HUES64 (cell line): ENCODE measurements around the gene TF.
"Not testable (repeated sequence)": the region's sequence is repeated elsewhere in the genome, so short reads cannot be mapped to it uniquely, and the experiment has no call there.

Experiments
- H3K27ac ChIP-seq: 2 replicates; pipeline ENCODE4 v1.7.0; 2013; ENCODE audit warnings: low read depth, low read length, inconsistent platforms
- H3K27me3 ChIP-seq: 2 replicates; pipeline ENCODE4 v1.6.1; 2013; ENCODE audit warnings: mild to moderate bottlenecking, low read length; ENCODE audit not compliant: insufficient read depth
- H3K36me3 ChIP-seq: 2 replicates; pipeline ENCODE4 v1.6.1; 2013; ENCODE audit warnings: mild to moderate bottlenecking, low read length; ENCODE audit not compliant: insufficient read depth
- H3K4me1 ChIP-seq: 2 replicates; pipeline ENCODE4 v1.6.1; 2013; ENCODE audit warnings: mild to moderate bottlenecking, low read length, moderate library complexity; ENCODE audit not compliant: insufficient read depth
- H3K4me3 ChIP-seq: 2 replicates; pipeline ENCODE4 v1.5.1; 2013; ENCODE audit warnings: mild to moderate bottlenecking, low read length, moderate library complexity
- H3K9ac ChIP-seq: 2 replicates; pipeline ENCODE4 v1.6.1; 2013; ENCODE audit warnings: mild to moderate bottlenecking, low read depth, low read length
- H3K9me3 ChIP-seq: 2 replicates; pipeline ENCODE4 v1.6.1; 2013; ENCODE audit warnings: low read depth, low read length; ENCODE audit not compliant: insufficient read depth
- WGBS: fragments of 150-250, 120-280 bp; methylation state at CpG from one replicate; pipeline ENCODE4 v1.1.7; 2013; ENCODE audit warnings: missing lambda C conversion rate; 5-methylcytosine and 5-hydroxymethylcytosine counted together

TF gene

DNA sequence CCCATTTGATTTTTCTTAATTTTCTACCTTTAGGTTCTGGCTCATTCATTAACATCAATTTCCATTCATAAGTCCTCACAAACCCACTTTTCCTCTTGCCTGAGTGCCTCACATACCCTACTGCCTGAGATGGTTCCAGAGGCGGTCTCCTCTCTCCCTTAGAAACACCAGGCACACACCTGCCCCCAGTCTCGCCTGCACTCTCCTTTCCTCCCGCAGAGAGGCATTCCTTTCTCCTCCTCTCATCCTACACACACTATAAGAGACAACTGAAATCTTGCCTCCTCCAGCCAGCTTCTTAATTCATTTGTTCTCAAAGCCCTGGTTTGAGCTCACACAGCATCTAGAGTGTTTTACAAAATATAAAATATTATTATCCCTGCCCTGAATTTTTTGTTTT, 27.5 kb downstream of the TF start:
- Histone ChIP-seq H3K4me1 (0 out of 2 replicates have a peak, but pooled peaks cover 4% of the 10 kb centered on the region), H3K4me3 (no peak overlapping the region), H3K36me3 (no peaks in the 10 kb centered on the region), H3K9ac (no peak overlapping the region), H3K27me3 (no peaks in the 10 kb centered on the region), H3K9me3 (no peaks in the 10 kb centered on the region), H3K27ac (no peak overlapping the region)
- WGBS = 76% methylated on average over 3 of the region's 3 CpGs

DNA sequence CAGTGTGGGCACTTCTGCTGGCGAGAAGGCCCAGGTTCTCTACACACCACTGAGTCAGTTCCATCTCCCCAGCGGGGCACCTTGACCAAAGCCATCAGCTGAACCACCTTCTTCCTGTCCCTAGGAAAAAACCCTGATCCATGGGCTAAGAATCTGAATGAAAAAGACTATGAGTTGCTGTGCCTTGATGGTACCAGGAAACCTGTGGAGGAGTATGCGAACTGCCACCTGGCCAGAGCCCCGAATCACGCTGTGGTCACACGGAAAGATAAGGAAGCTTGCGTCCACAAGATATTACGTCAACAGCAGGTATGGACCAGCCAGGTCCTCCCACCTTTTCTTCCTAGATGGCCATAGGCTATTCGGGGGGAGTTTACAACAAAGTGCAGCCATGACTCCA, 29.1 kb downstream of the TF start:
- WGBS = 95% methylated on average over 9 of the region's 9 CpGs
- H3K4me3 ChIP-seq = no peak overlapping the region
- H3K27ac ChIP-seq = no peak overlapping the region
- no peak overlapping the region for H3K9ac ChIP-seq
- H3K36me3 ChIP-seq = no peaks in the 10 kb centered on the region
- 0 out of 2 replicates have a peak, but pooled peaks cover 4% of the 10 kb centered on the region for H3K4me1 ChIP-seq
- no peaks in the 10 kb centered on the region for H3K27me3 ChIP-seq
- no peaks in the 10 kb centered on the region for H3K9me3 ChIP-seq

DNA sequence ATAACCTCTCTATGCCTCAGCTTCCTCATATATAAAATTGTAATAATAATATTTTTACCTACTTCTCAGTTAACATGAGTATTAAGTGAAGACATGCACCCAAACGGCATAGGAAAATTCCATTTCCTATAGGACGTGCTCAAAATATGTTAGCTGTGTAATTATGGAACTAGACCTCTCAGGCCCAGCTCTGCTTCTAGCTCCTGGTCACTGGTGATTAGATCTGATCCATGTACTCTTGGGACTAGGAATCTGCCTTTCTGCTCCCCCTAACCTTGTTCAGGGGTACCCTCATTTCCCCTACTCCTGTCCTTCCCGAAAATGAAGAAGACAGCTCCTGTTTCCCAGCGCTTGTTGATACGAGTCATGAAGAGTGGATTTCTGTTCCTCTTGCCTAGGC, 29.6 kb downstream of the TF start:
- Histone ChIP-seq H3K27me3 (no peaks in the 10 kb centered on the region), H3K4me3 (no peak overlapping the region), H3K27ac (no peak overlapping the region), H3K9me3 (no peaks in the 10 kb centered on the region), H3K4me1 (0 out of 2 replicates have a peak, but pooled peaks cover 4% of the 10 kb centered on the region), H3K9ac (no peak overlapping the region), H3K36me3 (no peaks in the 10 kb centered on the region)
- WGBS = 94% methylated on average over 5 of the region's 5 CpGs

DNA sequence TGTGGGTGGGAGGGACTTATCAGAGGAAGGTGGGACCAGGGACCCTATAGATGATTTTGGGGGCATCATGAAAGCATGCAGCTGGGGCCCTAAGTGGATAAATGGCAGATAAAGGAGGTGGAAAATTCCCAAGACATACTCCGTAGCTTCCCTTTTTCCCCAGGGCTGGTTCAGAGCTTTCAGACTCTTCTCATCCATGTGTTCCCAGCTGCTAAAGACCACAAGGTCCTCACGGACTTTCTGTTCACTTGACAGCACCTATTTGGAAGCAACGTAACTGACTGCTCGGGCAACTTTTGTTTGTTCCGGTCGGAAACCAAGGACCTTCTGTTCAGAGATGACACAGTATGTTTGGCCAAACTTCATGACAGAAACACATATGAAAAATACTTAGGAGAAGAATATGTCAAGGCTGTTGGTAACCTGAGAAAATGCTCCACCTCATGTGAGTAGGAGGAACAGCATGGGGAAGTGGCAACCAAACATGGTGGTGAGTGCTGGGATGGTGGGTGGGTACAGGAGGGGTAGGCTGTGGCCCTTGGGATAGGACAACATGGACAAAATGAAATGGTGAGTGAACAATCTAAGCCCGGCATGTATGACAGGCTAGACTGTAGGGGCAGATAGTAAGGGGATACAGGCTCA, 30.7 kb downstream of the TF start:
- Histone ChIP-seq H3K4me3 (no peak overlapping the region), H3K36me3 (no peaks in the 10 kb centered on the region), H3K27ac (no peak overlapping the region), H3K27me3 (no peaks in the 10 kb centered on the region), H3K9ac (no peak overlapping the region), H3K4me1 (0 out of 2 replicates have a peak, but pooled peaks cover 4% of the 10 kb centered on the region), H3K9me3 (no peaks in the 10 kb centered on the region)
- WGBS = 96% methylated on average over 7 of the region's 7 CpGs

DNA sequence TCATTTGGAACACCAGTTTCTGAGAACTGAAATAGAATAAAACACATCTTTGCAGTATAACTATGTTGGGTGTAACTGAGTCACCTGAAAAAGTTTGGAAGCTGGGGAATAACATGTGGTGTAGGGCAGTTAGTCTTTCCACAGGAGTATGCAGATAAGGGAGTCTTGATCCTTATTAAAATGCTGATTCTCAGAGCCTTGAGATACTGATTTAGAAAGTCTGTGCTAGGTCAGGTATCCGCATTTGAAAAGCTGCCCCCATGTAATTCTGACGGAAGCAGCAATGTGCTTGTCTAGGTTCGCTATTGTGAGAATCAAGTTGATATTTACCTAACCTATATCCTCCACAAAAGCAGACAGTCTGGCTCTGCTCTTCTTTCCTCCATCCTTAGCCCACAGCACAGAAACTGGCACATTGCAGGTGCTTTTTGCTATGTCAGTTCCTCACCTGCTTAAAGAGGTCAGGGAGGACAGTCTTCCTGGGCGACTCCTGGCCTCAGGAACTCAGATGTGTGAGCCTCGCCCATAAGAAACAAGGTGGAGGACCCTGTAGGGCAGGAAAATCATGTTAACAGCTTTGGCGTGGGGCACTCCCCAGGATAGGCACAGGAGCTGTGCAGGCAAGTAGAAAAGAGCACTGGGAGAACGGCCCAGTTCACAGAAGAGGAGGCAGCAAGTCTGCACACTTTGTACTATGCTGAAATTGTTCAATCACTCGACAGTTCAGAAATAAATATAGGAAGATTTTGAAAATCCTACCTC, 31.8 kb downstream of the TF start:
- Histone ChIP-seq H3K4me1 (0 out of 2 replicates have a peak, but pooled peaks cover 4% of the 10 kb centered on the region), H3K9me3 (no peaks in the 10 kb centered on the region), H3K4me3 (no peak overlapping the region), H3K27ac (no peak overlapping the region), H3K36me3 (no peaks in the 10 kb centered on the region), H3K27me3 (no peaks in the 10 kb centered on the region), H3K9ac (no peak overlapping the region)
- 77% methylated on average over 8 of the region's 8 CpGs for WGBS

DNA sequence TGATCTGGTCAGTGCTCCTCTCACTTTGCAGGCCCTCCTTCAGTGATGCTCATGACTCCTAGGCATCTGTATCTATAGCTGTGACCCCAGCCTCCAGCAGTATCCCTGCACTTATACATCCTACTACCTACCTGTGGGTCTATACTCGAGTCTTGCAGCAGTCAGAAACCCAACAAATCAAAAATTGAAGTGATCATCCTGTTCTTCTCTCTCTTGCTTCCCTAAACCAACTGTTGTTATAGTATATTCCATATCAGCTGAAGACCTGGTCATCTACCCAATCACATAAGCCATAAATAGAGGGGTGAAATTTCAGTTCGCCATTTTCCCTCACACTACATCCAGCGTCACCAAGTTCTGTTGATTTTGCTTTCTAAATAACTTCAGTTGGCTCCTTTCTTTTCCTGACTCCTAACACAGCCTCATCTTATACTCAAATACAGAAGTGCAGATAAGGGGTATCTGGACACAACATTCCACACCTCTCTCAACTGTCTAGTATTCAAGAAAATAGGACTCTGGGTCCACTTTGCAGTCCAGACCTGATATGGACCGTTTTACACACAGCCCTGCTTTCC, 33.5 kb downstream of the TF start:
- 0 out of 2 replicates have a peak, but pooled peaks cover 4% of the 10 kb centered on the region for H3K4me1 ChIP-seq
- WGBS = 64% methylated on average over 4 of the region's 4 CpGs
- no peaks in the 10 kb centered on the region for H3K9me3 ChIP-seq
- H3K9ac ChIP-seq = no peak overlapping the region
- no peaks in the 10 kb centered on the region for H3K36me3 ChIP-seq
- no peak overlapping the region for H3K27ac ChIP-seq
- H3K4me3 ChIP-seq = no peak overlapping the region
- no peaks in the 10 kb centered on the region for H3K27me3 ChIP-seq

DNA sequence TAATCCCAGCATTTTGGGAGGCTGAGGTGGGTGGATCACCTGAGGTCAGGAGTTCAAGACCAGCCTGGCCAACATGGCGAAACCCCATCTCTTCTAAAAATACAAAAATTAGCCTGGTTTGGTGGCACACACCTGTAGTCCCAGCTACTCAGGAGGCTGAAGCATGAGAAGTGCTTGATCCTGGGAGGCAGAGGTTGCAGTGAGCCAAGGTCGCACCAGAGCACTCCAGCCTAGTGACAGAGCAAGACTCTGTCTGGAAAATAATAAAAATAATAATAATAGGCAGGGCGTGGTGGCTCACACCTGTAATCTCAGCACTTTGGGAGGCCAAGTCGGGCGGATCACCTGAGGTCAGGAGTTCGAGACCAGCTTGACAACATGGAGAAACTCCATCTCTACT, 34.6 kb downstream of the TF start:
- not testable (repeated sequence) for H3K9me3 ChIP-seq, H3K4me1 ChIP-seq, H3K4me3 ChIP-seq, H3K27ac ChIP-seq, H3K36me3 ChIP-seq, H3K27me3 ChIP-seq, H3K9ac ChIP-seq
- 88% methylated on average over 6 of the region's 6 CpGs for WGBS

DNA sequence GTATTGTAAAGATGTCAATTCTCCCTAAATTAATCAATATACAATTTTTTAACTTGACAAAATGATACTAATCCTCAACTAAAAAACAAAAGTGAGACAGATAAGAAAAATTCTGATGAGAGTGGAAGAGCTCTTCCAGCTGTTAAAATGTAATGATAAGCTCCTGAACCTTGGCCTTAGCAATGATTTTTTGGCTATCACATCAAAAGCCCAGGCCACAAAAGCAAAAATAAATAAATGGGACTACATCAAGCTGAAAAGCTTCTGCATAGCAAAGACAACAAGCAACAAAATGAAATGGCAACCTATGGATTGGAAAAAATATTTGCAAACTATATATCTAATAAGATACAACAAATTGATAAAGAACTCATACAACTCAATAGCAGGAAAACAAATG, 35.4 kb downstream of the TF start:
- 0 out of 2 replicates have a peak, but pooled peaks cover 4% of the 10 kb centered on the region for H3K4me1 ChIP-seq
- H3K9ac ChIP-seq = no peak overlapping the region

DNA sequence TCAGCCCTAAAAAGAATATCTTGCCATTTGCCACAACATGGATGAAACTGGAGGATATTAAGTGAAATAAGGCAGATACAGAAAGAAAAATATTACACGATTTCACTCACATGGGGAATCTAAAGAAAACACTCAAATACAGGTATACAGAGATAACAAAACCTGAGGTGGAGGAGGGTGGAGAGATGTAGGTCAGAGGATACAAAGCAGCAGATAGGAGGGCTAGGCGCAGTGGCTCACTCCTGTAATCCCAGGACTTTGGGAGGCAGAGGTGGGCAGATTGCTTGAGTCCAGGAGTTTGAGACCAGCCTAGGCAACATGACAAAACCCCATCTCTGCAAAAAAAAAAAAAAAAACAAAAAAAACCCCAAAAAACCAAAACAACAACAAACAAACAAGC, 36.3 kb downstream of the TF start:
- H3K9ac ChIP-seq = no peak overlapping the region
- no peaks in the 10 kb centered on the region for H3K27me3 ChIP-seq
- H3K9me3 ChIP-seq = no peaks in the 10 kb centered on the region
- WGBS = 100% methylated on average over 1 of the region's 2 CpGs
- no peaks in the 10 kb centered on the region for H3K36me3 ChIP-seq
- H3K4me1 ChIP-seq = 0 out of 2 replicates have a peak, but pooled peaks cover 4% of the 10 kb centered on the region
- no peak overlapping the region for H3K4me3 ChIP-seq
- no peak overlapping the region for H3K27ac ChIP-seq

More for the DNA sequence above, 35.4 kb downstream of the TF start:
- H3K9me3 ChIP-seq = no peaks in the 10 kb centered on the region
- H3K27ac ChIP-seq = no peak overlapping the region
- no peak overlapping the region for H3K4me3 ChIP-seq
- no peaks in the 10 kb centered on the region for H3K27me3 ChIP-seq
- H3K36me3 ChIP-seq = no peaks in the 10 kb centered on the region

DNA sequence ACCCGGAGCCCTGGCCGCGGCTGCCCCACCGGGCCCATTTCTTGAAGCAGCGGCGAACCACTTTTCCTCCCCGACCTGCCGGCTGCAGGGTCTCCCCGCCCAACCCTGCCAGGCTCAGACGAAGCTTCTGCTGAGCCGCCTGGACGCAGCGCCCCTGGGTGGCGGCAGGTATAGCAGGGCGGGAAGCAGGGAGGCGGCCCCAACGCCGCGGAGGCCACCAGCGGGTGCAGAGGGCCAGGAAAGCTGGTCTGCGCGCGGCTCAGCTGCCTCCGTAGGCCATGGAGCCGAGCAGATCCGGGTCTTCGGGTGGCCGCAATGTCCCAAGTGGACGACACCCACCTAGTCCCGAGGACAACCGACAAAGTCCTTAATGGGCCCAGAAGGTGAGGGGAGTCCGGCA, 37.6 kb downstream of the TF start:
- no peaks in the 10 kb centered on the region for H3K4me1 ChIP-seq
- no peaks in the 10 kb centered on the region for H3K9me3 ChIP-seq
- no peak overlapping the region for H3K9ac ChIP-seq
- H3K4me3 ChIP-seq = no peak overlapping the region
- no peaks in the 10 kb centered on the region for H3K36me3 ChIP-seq
- H3K27ac ChIP-seq = no peak overlapping the region
- 94% methylated on average over 32 of the region's 32 CpGs for WGBS
- no peaks in the 10 kb centered on the region for H3K27me3 ChIP-seq

DNA sequence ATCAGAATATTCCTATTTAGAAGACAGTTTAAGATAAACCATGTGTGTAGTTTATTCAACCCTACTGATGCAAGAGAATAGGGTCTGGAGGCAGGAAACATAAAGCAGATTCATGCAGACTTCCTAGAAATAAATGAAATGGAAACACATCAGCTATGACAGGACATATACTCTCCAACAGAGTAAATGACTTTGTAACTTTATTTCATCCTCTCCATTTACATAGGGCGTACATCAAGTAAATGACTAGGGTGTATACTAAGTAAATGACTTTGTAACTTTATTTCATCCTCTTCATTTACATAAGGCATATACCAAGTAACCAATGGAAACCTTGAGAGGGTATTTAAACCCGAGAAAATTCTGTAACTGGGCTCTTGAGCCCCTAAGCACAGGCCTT, 41.8 kb downstream of the TF start:
- Histone ChIP-seq H3K36me3 (no peaks in the 10 kb centered on the region), H3K4me1 (no peaks in the 10 kb centered on the region), H3K9ac (no peak overlapping the region), H3K9me3 (peaks cover 37% of the 10 kb centered on the region), H3K27ac (no peak overlapping the region), H3K4me3 (no peak overlapping the region), H3K27me3 (no peaks in the 10 kb centered on the region)
- 86% methylated on average over 1 of the region's 2 CpGs for WGBS
